GM12892 (cell line): ENCODE data around the gene ABR.

Experiments used
- POLR2A ChIP-seq: IDR thresholded peaks from 2 replicates; pipeline ENCODE4 v1.6.1; 2011; ENCODE audit warnings: low read depth, low read length, control low read depth
- TAF1 ChIP-seq: IDR thresholded peaks from 2 replicates; pipeline ENCODE4 v1.6.1; 2011; ENCODE audit warnings: low read depth, mild to moderate bottlenecking, control low read depth, low read length, borderline replicate concordance

DNA sequence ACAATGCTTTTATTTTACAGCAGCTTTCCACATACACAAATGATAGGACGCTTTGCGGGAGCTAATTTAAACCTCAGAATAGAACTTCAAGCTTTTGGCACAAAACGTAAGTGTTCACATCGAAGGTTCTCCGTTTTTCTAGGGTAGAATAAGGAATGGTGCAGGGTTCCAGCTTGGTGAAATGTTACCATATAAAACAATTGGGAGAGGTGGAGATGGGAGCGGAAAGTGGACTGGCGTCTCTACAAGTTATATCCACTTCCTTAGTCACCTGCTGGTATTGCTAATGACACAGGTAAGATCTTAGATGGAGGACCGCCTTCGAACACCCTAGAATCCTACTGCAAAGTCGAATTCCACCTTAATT, 198.5 kb downstream of the ABR start:
- no peak for TF ChIP-seq TAF1
- TF ChIP-seq POLR2A, result no peak
